GM19467 (cell line): ENCODE measurements around the gene SENP5.

Source experiments
- ATAC-seq: cut with Tn5 transposase; IDR thresholded peaks from one replicate; pipeline ENCODE4 v1.9.1; 2021; ENCODE audit warnings: mild to moderate bottlenecking, moderate library complexity; ENCODE audit not compliant: unreplicated experiment

SENP5 gene

GRCh38 chr3:196886144-196886543 lies 18.4 kb downstream of the SENP5 start:
- ATAC-seq = no peak

- ATAC-seq = no peak
Measured at GRCh38 chr3:196889844-196890708, 22.4 kb downstream of the SENP5 start.

GRCh38 chr3:196894557-196895295 lies 27.0 kb downstream of the SENP5 start:
- ATAC-seq = no peak

GRCh38 chr3:196896229-196896628 lies 28.5 kb downstream of the SENP5 start:
- no peak for ATAC-seq

- no peak for ATAC-seq
Measured at GRCh38 chr3:196901768-196902167, 34.0 kb downstream of the SENP5 start.

GRCh38 chr3:196902296-196902695 lies 34.6 kb downstream of the SENP5 start:
- no peak for ATAC-seq

- ATAC-seq = no peak
Measured at GRCh38 chr3:196903740-196904139, 36.0 kb downstream of the SENP5 start.

GRCh38 chr3:196914866-196915265 lies 47.1 kb downstream of the SENP5 start:
- ATAC-seq = no peak

GRCh38 chr3:196915375-196915774 lies 47.7 kb downstream of the SENP5 start:
- ATAC-seq = no peak

GRCh38 chr3:196916221-196916620 lies 48.5 kb downstream of the SENP5 start:
- ATAC-seq = no peak

GRCh38 chr3:196916995-196917394 lies 49.3 kb downstream of the SENP5 start:
- no peak for ATAC-seq

GRCh38 chr3:196918968-196919367 lies 51.2 kb downstream of the SENP5 start:
- no peak for ATAC-seq

GRCh38 chr3:196920733-196921132 lies 53.0 kb downstream of the SENP5 start:
- no peak for ATAC-seq

- no peak for ATAC-seq
Measured at GRCh38 chr3:196927571-196928453, 60.1 kb downstream of the SENP5 start.

GRCh38 chr3:196931157-196931556 lies 63.4 kb downstream of the SENP5 start:
- no peak for ATAC-seq

- ATAC-seq = peak; percentile 45
Measured at GRCh38 chr3:196931828-196932587, 64.3 kb downstream of the SENP5 start.

- no peak for ATAC-seq
Measured at GRCh38 chr3:196932600-196932999, 64.9 kb downstream of the SENP5 start.

GRCh38 chr3:196936288-196936687 lies 68.6 kb downstream of the SENP5 start:
- ATAC-seq = no peak

GRCh38 chr3:196938124-196938523 lies 70.4 kb downstream of the SENP5 start:
- ATAC-seq = no peak

GRCh38 chr3:196938576-196938975 lies 70.9 kb downstream of the SENP5 start:
- no peak for ATAC-seq
